NOMO-1 (cell line): ENCODE data around the gene ZFP92.

Experiments
- DNase-seq, 2 experiments: peaks; one replicate each; lab custom pipeline; 2025; ENCODE audit not compliant: unreplicated experiment in 2 of 2; lab: John Stamatoyannopoulos, UW

ZFP92 gene

DNA sequence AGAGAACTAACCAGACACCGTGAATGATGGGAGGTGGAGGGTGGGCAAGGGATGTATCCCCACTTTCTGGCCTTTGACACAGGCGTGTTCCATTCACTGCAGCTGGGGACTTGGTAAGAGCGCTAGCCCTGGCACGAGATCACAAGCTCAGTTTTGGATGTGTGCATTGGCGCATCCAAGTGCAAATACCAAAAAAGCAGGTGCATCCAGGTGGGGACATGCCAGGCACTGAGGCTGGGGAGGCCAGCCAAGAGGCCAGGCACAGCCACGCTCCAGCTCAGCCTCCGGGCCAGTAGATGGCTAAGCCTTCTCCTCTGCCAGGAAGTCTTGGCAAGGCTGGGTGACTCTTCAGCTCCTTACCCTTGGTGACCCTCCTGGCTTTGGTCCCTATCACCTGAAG, 4.4 kb upstream of the ZFP92 start:
- no peak for DNase-seq

DNA sequence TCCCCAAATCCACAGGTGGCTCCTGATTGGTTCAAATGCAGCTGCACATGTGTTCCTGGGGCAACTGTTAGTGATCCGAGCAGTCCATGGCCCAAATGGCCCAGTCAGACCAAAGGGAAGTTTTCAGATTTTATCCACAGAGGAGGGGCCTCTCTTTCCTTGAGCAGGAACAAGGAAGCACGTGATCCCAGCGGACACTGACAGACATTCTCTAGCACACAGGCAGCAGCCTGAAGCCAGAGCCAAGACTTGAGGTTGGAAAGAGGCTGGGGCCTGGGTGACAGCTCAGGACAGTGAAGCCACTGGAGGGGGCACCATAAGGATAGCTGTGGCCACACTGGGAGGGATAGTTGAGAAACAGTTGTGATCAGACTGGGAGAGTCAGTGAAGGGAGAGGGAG, 3.5 kb upstream of the ZFP92 start:
- DNase-seq: no peak

DNA sequence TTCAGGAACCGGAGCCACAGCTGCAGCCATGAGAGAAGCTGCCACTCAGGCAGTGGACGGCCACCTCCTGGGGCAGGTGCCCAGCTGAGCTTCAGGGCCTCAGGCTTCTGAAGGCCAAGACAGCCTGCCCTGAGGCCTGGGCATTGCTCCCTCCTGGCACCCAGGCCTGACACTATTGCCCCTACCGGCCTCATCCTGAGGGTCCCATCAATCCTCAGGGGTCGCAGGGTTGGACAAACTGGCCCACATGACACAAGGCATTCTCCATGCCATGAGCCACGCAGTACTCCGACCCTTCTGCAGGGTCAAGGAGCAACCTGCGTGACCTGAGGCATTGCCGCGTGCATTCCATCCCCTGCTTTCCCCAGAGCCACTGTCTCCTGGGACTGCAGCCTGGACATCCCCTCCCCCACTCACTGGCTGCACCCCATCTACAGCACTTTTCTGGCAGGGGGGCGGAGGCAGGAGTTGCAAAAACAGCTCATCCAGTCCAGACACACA, 3.0 kb upstream of the ZFP92 start:
- no peak for DNase-seq

DNA sequence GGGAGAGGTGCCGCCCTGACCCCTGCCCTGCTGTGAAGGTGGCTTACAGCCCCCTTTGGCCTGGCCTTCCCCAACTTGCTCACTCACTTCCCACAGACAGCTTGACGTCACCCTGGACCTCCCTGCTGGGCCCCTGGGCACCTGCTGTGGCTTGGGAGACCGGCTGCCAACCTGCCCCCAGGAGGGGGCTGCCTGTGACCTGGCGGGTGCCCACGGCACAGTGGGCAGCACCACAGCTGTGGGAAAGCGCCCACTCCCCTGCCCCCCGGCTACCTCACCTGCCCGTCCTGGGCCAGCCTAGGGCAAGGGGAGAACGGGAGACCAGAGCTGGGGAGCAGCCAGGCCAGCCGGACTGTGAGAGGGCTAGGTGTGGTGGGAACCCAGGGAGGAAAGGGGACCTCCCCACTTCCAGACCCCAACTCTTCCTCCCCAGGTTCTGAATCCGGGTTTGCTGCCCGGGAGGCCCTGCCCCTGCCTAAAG, 2.4 kb upstream of the ZFP92 start:
- no peak for DNase-seq

DNA sequence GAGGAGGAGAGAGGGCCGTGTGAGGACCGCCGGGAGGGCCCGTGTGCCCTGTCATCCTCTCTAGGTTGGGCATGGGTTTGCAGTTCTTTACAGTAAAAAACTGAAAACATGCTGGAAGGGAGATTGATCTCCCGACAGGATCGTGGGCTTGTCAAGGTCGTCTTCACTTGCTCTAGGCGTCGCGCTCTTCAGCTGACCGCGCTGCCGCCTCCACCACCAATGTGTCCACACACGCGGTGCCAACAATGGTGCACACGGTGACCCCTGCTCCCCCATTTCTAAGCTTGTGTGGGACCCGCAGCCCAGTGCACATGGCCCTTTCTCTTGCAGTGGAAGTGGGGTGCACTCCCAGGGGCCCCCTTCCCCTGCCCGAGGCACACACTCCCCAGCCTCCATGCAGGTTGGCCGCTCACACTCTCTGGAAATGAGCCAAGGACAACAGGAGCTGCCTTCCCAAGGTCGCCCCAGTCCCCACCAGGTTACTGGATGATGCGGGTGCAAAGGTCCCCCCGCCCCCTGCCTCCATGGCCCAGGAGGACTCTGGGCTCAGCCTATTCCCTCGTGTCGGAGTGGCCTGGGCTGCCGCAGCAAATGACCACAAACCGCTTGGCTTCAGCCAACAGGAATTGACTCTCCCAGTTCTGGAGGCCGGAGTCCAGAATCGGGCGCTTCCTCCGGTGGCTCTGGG, 1.7 kb upstream of the ZFP92 start:
- no peak for DNase-seq

DNA sequence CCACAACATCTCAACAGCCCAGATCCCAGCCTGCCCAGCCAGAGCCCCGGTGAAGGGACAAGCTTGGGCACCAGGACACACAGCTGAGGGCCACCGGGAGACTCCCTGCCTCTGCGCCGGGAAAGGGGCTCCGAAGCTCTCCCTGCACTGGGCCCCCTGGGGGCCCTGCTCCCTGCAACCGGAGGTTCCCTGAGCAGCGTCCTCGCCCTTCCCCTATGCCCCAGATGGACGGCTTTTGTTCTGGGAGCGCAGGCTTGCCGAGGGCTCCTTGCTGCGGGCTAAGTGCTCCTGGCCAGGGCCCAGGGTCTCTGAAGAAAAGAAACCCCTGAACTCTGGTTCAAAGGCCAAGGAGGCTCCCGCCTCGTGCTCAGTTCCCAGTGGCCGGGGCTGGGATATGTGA, 899 bp upstream of the ZFP92 start:
- no peak for DNase-seq

DNA sequence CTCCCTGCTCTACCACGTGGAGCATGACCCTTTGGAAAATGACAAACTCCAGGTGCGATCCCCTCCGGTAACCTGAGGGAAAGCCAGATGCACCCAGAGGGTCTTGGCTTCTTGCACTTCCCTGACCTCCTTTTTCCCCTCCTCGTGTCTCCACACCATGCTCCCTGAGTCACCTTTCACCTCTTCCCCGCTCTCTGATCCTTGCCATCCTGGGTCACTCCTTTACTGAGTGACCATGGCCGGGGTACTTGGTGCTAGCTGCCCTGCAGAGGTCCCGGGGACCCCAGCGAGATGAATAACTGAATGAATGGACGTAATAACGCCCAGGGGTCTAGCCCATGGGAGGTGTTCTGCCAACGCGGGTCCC, 401 bp upstream of the ZFP92 start:
- no peak for DNase-seq

DNA sequence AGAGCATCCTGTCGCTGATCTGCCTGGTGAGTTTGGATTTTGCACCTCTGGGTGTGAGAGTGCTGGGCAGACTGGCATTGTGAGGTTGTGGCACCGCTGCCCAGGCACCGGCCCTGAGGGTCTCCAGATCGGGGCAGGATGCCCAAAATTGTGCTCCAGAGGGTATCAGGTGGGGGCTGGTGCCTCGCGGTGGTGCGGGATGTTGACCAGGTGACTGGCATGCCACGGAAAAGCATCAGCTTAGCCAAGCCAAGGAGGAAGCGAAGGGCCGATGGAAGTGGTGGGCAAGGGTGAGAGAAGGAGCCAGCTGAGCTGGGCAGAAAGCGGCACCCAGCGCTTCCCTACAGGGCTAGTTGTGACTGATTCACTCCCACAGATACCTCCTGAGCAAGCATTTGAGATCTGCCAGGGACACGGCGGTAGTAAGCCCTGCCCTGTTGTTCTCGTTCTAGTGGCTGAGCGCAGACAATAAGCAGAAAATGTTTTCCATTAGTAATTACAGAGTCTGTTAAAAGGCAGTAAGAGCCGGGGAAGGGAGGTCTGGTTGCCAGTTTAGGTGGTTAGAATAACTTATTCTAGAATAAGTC, 809 bp downstream of the ZFP92 start:
- DNase-seq: no peak

DNA sequence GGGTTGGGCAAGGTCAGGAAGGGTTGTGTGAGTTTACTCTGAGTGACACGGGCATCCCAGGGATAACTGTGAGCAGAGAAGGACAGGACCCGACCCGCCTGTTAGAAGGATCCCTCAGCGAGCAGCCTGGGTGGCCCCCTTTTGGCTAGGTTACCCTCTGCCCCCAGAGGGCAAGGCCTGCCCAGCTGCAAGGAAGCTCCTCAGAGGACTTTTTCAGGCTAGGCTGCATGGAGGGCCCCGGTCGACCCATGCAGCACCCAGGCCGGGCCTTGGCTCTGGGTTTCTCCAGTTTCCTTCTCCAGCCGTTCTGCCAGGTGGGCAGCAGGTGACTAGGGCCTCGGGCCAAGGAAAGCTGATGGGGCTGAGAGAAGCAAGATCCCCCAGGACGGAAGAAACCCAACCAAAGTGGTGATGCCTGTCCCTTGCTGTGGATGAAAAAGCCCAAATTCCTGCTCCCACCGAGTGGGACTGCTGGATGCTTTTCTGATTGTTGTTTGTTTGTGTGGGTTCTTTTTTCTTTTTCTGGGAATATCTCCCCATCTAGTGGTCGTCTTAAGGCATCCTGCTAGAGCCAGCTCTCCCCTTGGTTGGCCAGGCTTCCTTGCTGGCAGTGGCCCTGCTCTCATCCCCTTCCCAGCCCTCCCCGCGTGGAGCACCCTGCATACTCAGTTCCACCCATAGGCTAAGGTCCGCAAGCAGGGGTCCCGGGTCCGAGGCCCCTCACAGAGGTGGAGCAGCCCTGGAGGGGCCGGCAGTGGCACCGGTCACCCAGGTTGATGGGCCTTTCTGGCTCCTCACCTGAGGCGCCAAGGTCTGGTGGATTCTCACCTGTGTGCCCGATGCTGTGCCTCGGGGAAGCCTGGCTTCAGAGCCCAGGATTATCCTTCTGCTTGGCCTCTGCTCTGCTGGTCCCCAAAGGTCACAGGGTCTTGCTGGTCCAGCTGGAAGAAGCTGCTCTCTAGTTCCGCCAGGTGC, 1.8 kb downstream of the ZFP92 start:
- DNase-seq: no peak

DNA sequence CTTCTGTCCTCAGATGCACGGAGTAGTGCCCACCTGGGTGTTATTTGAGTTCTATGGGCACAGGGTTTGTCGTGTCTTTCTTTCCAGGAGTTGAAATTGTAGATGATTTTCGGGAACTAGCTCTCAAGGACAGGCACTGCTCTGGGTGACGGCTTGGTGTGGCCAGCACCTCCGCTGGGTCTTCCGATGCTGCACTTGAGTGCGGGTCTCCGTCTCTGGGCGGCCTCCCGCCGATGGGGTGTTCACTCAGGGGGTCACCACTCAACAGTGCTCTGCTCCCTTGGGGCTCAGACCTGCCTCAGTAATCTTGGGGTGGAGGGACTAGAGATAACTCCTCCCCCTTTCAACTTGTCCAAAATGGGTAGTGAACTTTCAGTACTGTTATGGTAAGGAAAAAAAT, 2.5 kb downstream of the ZFP92 start:
- no peak for DNase-seq

DNA sequence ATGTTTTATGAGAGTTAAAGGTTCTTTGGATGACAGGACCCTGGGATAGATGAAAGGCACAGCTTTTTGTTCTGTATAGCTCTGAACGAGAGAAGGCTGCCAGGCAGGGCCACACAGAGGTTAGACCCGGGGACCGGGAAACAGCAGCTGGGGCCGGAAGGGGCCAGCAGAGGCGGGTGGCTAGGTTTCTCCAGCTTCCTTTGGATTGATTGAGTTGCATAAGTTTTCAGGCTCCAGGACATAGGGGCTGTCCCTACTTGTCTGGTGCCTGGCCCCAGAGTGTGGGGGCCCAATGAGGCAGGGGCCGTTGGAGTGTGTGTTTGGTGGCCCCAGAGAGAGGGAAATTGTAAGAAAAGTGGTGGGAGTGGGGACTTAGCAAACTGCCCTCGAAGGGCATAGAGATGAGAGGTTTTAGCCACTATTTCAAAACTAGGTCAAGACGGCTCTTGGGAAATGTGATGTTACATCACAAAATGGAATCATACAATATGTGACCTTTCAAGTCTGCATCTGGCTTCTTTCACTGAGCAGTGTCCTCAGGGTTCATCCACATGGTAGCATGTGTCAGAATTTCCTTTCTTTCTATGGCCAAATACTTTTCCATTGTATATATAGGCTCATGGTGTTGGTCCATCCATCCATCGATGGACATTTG, 3.7 kb downstream of the ZFP92 start:
- no peak for DNase-seq

DNA sequence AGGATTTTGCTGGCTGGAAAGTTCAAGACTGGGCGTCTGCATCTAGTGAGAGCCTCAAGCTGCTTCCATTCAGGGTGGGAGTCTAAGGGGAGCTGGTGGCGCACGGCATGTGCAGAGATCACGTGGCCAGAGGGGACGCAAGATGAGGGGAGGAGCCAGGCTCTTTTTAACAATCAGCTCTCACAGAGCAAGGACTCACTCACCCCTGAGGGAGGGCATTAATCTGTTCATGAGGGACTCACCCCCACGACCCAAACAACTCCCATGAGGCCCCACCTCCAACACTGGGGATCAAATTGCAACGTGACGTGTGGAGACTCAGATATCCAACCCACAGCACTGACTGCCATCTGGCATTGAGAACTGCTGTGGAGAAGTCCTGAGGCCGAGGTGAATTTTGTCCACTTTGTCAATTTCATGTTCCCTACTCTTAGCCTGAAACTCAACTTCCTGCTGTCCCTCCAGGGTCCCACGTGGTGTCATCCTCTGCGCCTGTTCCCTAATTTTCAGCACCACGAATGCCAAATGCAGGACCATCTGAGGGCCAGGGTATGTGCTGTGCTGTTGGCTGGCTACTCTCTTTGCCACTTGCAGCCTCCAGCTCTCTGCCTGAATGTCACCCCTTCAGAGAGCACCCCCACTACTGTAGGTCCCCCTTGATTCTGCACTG, 5.6 kb downstream of the ZFP92 start:
- DNase-seq: no peak

DNA sequence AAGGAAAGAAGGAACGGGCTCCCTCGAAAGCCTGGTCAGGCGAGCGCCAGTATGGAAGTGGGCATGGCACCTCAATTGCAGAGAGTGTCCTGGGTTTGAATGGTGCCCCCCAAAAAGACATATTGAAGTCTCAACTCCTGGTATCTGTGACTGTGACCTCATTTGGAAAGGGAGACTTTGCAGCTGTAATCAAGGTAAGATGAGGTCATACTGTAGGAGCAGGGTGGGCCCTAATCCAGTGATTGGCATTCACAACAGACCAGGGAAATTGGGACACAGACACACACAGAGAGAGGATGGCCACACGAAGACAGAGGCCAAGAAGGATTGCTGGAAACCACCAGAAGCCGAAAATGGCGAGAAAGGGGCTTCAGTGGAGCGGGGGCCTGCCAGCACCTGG, 6.4 kb downstream of the ZFP92 start:
- no peak for DNase-seq

DNA sequence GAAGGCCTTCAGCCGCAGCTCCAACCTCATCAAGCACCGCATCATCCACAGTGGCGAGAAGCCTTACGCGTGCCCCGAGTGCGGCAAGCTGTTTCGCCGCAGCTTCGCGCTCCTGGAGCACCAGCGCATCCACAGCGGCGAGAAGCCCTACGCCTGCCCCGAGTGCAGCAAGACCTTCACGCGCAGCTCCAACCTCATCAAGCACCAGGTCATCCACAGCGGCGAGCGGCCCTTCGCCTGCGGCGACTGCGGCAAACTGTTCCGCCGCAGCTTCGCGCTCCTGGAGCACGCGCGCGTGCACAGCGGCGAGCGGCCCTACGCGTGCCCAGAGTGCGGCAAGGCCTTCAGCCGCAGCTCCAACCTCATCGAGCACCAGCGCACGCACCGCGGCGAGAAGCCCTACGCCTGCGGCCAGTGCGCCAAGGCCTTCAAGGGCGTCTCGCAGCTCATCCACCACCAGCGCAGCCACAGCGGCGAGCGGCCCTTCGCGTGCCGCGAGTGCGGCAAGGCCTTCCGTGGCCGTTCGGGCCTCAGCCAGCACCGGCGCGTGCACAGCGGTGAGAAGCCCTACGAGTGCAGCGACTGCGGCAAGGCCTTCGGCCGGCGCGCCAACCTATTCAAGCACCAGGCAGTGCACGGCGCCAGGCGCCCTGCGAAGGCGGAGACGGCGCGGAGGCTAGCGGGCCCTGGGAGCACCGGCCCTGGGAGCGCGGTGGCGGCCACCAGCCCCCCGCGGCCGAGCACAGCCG, 9.8 kb downstream of the ZFP92 start:
- no peak for DNase-seq

DNA sequence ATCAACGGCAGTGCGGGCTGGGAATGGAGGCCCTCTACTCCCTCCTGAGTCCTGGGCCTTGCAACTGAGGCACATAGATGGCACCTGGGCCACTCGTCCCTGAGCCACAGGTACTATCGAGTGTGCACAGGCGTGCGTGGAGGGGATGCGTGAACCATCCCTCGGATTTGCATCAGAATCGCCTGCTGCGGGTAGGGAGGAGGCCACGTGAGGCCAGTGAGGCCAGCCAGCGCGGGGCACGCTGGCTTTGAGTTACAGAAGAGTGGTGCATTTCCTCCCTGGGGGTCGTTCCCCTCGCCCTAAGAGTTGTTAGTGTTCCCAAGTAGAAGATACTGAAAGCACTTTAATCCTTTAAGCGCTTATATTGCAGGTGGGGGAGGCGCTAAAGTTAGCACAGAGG, 10.6 kb downstream of the ZFP92 start:
- no peak for DNase-seq

DNA sequence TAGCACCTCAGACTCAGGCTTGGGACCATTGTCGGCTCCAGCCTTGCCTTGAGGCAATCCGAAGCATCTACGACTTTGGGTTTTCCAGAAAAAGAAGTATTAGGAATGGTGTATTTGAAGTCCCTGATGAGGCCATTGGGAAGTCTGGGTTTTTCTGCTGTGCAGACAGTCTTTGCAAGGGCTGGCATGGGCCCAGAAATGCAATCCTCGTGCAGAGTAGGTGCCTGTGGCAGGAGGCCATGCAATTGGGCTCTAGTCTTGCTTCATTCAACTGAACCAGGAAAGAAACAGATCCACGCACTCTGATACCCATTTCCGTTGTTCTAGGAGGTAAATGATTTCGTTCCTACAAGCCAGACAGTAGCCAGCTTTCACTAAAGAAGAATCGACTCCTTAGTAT, 12.4 kb downstream of the ZFP92 start:
- DNase-seq: no peak

DNA sequence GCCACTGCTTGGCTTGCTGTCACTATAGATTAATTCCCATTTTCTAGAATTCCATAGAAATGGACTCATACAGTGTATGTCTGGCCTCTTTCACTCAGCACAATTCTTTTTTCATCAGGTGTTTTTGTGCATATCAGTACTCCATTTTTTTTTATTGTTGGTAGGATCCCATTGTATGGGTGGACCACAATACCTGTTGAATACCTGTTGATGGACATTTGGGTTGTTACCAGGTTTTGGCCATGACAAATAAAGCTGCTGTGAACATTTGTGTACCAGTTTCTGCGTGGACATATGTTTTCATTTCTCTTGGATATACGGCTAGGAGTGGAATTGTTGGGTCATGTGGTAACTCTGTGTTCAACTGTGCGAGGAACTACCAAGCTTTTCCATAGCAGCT, 14.9 kb downstream of the ZFP92 start:
- no peak for DNase-seq

DNA sequence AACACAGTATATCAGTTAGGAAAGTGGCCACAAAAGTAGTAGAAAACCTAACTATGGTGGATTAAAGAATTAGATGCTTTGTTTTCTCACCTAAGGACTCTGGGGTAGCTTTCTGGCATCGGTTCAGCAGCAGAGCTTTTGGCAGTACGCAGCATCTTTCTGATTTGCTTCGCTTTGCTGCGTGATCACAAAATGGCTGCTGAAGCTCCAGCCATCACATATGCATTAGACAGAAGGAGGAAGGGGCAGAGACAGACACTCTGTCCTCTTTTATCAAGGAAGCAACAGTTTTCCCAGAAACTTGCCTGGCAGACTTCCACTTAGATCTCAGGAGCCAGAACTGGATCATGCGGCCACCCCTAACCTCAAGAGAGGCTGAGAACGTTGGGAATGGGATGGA, 19.5 kb downstream of the ZFP92 start:
- DNase-seq: no peak

DNA sequence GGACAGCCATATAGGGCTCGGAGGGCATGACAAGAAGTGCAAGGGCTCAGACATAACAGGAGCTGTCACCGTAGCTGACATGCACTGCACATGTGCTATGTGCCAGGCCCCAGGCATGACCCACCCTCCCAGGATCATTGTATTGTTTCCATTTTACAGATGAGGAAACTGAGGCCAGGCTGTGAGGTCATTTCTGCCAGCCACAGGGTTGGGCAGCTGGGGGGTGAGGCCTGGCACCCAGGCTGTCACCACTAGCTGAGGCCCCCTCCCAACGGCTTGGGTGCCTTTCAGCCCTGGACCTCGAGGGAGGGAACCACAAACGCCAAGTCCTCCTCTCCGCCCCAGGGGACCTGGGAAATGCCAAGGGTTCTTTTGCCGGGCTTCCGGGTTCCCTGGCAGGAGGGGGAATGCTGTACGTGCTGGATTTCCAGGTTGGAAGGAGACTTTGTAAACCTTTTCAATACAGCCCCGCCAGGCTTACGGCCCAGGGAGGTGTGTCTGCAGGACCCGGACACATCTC, 21.9 kb downstream of the ZFP92 start:
- DNase-seq: no peak
